ENCODE data around the gene CHMP2B.
"Not testable (repeated sequence)": the region's sequence is repeated elsewhere in the genome, so short reads cannot be mapped to it uniquely, and the experiment has no call there.

The CHMP2B gene

DNA sequence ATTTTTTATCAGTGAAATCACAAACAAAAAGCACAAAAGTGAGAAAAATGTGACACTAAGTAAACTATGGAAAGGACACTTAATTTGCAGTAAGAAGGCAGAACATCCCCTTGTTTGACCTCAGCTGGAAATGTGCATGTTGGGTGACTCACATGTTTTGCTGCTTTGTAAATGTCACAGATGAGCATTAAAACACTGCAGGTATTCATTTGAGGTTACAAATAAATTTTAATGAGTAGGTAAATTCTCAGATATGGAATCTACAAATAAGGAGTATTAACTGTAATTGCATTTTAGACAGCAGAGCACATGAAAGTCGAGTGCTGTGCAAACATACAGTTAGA is 20.3 kb downstream of the CHMP2B start:
- no peak for DNase-seq (ENCODE audit: low read depth)
- no peak overlapping the region for H3K4me3 ChIP-seq (replicated peaks; ENCODE audit: low read depth, low read length)
- TF ChIP-seq CTCF (IDR thresholded peaks at IDR 0.05; ENCODE audit: low read length, missing control alignments): no peak

DNA sequence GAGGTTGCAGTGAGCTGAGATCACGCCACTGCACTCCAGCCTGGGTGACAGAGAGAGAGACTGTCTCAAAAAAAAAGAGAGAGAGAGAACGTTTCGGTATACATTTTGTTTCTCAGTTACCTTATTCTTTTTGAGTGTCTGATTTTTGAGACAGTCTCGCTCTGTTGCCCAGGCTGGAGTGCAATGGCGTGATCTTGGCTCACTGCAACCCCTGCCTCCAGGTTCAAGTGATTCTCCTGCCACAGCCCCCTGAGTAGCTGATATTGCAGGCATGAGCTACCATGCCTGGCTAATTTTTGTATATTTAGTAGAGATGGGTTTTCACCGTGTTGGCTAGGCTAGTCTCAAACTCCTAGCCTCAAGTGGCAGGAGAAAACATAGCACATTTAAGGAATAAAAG is 21.1 kb downstream of the CHMP2B start:
- H3K4me3 ChIP-seq (replicated peaks; ENCODE audit: low read depth, low read length); DNase-seq (ENCODE audit: low read depth): not testable (repeated sequence)

DNA sequence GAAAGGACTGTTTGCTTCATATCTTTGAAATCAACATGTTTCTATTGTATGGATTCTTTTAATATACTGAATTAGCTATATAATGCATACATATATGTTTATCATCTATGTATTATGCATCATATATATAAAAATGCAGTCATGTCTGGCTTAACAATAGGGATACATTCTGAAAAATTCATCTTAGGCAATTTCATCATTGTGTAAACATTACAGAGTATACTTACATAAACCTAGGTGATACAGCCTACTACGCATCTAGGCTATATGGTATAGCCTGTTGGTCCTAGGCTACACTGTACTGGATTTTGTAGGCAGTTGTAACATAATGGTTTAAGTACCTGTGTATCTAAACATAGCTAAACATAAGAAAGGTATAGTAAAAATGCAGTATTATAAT is 21.7 kb downstream of the CHMP2B start:
- no peak for TF ChIP-seq CTCF (IDR thresholded peaks at IDR 0.05; ENCODE audit: low read length, missing control alignments)
- H3K4me3 ChIP-seq (replicated peaks; ENCODE audit: low read depth, low read length): no peak overlapping the region
- DNase-seq (ENCODE audit: low read depth): no peak

GRCh38 chr3:87250009-87250408 is 22.9 kb downstream of the CHMP2B start:
- TF ChIP-seq CTCF (IDR thresholded peaks at IDR 0.05; ENCODE audit: low read length, missing control alignments): no peak
- DNase-seq (ENCODE audit: low read depth): no peak
- no peak overlapping the region for H3K4me3 ChIP-seq (replicated peaks; ENCODE audit: low read depth, low read length)

GRCh38 chr3:87260270-87260669 is 33.2 kb downstream of the CHMP2B start:
- peak; percentile 77 for TF ChIP-seq CTCF (IDR thresholded peaks at IDR 0.05; ENCODE audit: low read length, missing control alignments)
- no peak overlapping the region for H3K4me3 ChIP-seq (replicated peaks; ENCODE audit: low read depth, low read length)
- DNase-seq (ENCODE audit: low read depth): peak; percentile 70

GRCh38 chr3:87261925-87262324 is 34.8 kb downstream of the CHMP2B start:
- H3K4me3 ChIP-seq (replicated peaks; ENCODE audit: low read depth, low read length): no peak overlapping the region
- no peak for DNase-seq (ENCODE audit: low read depth)
- no peak for TF ChIP-seq CTCF (IDR thresholded peaks at IDR 0.05; ENCODE audit: low read length, missing control alignments)

GRCh38 chr3:87267953-87268645 is 41.0 kb downstream of the CHMP2B start:
- no peak overlapping the region for H3K4me3 ChIP-seq (replicated peaks; ENCODE audit: low read depth, low read length)
- no peak for TF ChIP-seq CTCF (IDR thresholded peaks at IDR 0.05; ENCODE audit: low read length, missing control alignments)
- no peak for DNase-seq (ENCODE audit: low read depth)
